IPS DF 4.7 (cell line): ENCODE data around the gene EP400.
A peak's percentile ranks its signal among the peaks of the same experiment; 100 is the strongest.

Source experiments
- DNase-seq: peaks from one replicate; pipeline ENCODE4 v3.0.0-alpha.2; 2013; ENCODE audit warnings: low spot score; ENCODE audit errors: extremely low read depth

The EP400 gene

GRCh38 chr12:131987552-131987951 lies 37.8 kb downstream of the EP400 start:
- DNase-seq = no peak

GRCh38 chr12:131988054-131988796 lies 38.5 kb downstream of the EP400 start:
- DNase-seq = no peak

DNA sequence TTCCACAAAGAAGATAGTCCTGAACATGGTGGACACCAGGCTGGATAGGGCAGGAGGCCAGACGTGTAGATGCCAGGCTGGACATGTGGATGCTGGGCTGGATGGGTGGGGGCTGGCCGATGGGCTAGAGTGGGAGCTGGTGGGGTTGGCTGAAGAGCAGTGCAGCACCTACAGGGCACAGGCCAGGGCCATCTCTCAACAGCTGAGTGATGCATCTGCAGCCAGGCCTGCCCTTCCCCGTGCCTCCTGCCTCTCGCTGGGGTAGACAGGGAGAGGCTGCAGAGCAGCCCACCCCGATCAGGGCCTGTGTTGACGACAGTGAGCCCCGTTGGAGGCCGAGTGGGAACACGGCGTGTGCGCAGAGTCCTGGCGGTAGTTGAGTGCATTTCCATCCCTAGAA lies 39.3 kb downstream of the EP400 start:
- DNase-seq = no peak

DNA sequence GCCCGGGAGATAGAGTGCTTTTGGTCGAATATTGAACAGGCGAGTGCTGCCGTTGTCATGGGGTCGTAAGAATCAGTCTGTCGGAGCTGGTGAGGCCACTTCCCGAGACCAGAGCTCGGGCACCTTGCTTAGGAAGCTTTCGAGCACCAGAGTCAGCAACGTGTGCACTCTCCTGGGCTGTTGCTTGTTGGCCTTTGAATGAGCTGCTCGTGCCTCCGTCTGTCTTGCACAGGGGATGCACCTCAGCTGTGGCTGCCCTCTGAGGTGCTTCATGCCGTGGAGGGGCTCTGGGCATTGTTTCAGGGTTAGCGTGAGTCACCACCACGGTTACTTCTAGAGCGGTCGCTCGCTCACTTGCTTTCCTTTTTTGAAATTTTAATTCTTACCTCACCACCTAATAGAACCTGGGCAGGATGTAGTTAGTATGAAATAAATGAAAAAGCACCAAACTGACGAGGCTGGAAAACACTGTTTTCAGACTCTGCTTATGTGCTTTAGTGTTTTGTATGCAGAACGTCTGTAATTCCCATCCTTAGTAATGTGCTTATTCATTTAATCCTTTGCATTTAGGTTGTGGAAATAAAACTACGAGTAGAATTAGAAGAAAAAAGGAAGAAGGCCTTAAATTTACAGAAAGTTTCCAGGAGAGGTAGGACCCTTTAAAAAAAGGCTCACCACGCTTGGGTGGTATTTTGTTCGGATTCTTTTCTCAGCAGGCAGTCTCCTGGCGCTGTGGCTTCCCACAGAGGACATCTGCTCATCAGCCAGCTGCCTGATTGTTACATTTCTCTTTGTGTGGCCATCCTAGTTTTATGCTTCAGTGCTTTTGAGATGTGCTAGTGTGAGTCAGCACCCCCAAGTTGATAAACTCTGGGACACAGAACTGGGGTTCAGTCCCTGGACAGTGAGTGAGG lies 40.6 kb downstream of the EP400 start:
- DNase-seq = peak; percentile 64

- no peak for DNase-seq
Measured at GRCh38 chr12:131990980-131991305, 41.2 kb downstream of the EP400 start.

- DNase-seq = no peak
Measured at GRCh38 chr12:131991816-131992430, 42.2 kb downstream of the EP400 start.

DNA sequence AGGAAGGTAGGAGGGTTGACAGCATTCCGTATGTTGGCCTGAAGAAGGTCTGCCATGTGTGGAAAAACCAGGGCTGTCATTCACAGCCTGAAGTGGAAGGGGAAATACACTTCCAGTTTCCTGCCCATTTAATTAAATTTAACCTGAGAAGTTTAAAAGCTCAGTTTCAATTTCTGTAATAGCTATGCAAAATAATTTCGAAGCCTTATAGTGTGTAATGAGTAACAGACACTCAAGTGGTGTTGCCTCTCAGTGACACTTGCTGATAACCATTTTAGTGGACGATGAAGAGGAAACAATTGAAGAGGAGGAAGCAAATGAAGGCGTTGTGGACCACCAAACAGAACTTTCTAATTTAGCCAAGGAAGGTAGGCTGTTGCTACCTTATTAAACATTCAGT lies 44.8 kb downstream of the EP400 start:
- no peak for DNase-seq

GRCh38 chr12:132000286-132000872 lies 50.6 kb downstream of the EP400 start:
- DNase-seq = no peak

GRCh38 chr12:132003846-132004245 lies 54.1 kb downstream of the EP400 start:
- DNase-seq = no peak

- no peak for DNase-seq
Measured at GRCh38 chr12:132004946-132005345, 55.2 kb downstream of the EP400 start.

DNA sequence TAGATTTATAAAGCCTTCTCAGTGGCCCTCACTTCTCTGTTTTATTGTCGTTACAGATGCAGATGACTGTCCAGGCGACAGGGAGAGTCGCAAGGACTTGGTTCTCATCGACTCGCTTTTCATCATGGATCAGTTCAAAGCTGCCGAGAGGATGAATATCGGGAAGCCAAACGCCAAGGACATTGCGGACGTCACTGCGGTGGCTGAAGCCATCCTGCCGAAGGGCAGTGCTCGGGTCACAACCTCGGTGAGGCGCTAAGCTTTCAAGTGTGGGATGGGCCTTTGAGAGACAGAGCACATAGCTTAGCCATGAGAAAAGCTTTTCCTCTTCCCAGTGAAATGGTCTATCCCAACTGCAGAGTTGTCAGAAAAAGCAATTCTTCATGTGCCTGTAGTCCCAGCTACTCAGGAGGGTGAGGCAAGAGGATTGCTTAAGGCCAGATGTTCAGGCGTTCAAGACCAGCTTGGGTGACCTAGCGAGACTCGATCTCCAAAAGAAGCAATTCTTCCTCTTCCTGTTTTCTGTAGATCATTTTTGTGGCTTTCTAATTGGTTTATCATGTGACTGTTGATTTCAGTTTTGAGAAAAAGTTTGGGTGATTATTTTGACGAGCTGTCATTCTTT lies 56.4 kb downstream of the EP400 start:
- DNase-seq = no peak

DNA sequence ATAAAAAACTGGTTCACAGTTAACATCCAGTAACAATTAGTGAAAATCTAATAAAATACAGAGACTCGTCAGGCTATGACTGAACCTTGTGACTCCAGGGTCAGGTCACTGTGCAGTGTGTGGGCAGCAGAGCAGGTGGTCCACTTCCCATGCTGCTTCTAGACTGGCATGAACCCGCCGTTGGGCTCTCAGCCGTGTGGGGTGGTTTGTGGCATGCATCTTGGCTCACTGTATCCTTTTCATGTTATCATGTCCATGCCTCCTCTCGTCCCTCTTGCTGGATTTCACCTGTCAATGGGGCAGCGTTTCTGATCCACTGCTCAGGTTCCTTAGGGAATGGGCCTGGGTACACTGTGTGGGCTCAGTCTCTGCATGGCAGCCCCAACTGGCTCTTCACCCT lies 57.3 kb downstream of the EP400 start:
- DNase-seq = no peak

DNA sequence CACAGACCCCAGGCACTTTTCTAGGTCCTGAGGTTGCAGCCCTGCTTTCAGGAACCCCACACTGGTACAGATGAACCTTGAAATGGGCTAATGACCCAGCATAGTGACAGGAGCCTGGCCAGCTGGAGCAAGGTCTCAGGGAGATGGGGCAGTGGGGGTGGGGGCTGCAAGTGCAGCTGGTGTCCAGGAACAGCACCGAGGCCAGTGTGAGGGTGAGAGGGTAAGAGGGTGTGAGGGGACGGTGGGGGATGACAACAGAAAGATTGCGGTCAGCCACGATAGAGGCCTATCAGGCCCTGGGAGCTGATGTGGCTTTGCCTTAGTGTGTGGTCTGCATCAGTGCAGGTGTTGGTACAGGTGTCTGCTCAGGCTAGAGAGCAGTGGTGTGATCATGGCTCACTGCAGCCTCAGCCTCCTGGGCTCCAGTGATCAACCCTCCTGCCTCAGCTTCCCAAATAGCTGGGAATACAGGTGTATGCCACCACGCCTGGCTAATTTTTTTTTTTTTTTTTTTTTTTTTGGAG lies 59.7 kb downstream of the EP400 start:
- DNase-seq = no peak

DNA sequence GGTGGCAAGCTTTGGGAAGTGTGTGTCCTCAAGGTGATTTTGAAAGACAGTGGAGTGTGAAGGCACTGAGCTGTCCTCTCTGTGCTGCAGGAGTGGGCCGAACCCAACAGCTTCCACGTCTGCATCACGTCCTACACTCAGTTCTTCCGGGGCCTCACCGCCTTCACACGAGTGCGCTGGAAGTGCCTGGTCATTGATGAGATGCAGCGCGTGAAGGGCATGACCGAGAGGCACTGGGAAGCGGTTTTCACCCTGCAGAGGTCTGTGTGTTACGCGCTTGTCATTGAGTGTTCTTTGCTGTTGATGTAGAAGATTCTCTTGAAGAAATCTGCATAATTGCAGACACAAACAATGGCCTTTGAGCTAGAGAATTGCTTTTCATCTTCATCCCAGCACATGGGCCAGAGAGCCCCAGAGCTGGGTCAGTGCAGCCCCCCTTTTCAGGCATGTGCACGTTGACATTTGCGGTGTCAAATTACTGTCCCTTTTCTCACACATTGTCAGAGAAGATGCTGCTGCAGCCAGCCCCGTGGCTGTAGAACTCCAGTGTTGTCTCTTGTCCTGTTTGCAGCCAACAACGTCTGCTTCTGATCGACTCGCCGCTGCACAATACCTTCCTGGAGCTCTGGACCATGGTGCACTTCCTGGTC lies 63.3 kb downstream of the EP400 start:
- DNase-seq = no peak

DNA sequence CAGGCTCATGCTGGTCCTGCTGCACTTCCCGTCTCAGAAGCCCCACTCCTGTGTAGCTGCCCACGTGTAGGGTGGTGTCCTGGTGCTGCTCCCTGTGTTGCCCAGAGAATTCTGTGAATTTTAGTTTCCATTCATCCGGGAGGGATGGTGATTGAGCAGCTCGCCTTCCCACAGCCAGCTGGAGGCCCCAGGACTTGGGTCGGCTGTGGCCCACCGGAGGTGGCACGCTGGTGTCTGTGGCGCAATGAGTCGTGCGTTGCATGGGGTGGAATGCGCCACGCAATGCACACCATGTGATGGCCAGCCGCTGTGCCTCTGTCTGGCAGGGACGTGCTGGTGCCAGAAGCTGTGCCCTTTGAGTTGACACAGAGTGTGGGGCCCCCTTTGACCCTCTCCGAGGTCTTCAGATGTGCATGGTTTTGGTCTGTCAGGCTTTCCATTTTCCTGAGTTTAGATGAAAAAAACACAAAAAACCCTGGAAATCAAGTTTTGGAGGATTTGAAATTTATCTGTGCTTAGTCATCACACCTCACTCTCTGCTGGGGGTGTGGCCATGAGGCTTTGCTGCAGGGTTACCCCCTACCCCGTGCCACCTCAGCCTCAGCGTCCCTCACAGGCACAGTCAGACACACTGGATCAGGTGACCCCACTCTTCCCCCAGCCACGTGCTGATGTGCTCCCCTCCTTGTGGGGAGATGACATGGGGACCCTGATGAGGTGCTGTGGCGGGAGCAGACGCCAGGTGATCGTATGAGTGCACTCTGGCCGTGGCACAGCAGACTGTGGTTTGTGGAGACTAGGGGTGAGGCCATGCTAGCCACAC lies 64.6 kb downstream of the EP400 start:
- no peak for DNase-seq

GRCh38 chr12:132014915-132015280 lies 65.2 kb downstream of the EP400 start:
- no peak for DNase-seq

- DNase-seq = no peak
Measured at GRCh38 chr12:132015686-132016430, 66.1 kb downstream of the EP400 start.

DNA sequence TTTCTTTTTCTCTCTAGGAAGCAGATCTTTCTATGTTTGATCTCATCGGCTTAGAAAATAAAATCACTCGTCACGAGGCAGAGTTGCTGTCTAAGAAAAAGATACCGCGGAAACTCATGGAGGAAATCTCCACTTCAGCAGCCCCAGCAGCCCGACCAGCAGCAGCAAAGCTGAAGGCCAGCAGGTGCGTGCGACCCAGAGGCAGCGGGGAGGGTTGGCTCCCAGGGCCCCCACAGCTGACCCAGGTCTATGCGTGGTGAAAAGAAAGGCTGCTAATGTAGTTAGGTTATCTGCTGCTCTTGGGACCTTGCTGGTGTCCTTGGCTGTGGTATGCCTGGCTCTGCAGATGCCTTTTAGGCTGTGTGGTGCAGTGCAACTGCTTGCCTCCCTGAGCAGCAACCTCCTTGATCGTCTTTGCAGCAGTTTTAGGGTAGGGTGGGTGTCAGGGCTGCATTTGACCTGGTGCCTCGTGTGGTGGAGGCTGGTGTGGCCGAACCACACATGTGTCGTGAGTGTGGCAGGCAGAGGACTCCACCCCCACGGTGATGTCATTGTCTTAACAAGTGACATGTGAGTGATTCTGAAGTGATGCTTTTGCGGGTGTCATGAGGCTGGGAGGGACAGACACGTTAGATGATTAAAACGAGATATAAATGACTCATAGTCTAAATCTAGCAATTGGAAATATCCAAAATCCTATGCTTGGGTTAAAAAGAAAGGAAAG lies 68.6 kb downstream of the EP400 start:
- DNase-seq = no peak

GRCh38 chr12:132019891-132020290 lies 70.1 kb downstream of the EP400 start:
- DNase-seq = no peak
